ENCODE data around the gene SCG5.

DNA sequence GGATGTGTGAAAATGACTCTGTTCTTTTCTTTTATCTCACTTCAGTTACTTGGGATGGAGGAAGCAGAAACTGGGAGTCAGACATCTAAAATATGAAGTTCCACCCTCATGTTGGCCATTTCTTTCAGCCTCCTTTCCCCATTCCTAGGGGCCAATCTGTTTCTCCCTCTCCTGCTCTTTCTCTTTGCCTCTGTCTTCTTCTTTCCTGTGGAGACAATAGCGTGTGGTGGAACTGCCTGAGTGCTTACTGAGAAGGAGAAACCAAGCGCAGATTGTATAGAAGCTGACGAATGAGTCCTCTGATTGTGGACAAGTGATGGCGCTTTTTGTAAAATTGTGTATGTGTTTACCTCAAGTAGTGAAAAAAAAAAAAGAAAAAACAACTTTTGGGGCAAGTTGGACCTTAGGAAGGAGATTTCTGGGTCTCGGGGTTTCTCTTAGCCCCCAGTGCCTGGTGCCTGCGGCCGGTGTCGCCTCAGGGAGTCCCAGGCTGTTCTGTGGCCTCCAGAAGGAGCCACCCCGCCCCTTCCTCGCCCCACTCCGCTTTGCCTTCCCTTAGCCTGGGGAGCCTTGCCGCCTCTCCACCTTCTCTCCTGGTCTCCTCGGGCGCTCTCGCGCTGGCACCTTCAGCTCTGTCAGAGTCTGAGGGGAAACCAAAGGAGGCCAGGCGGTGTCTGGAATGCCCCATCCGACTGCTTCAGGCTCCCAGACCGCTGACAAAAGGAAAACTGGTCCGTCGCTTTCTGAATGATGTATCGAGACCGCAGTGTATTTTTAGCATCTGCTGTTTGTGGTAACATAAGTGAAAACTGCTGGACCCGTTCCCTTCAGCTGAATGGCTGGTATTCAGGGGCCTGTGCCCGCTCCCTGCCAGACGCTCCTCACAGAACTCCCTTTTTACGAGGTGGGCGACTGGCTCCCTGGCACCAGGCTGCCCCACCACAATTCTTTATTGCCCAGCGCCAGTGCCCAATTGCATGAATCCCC lies 30.1 kb downstream of the SCG5 start:
- TF ChIP-seq EZH2phosphoT487 (IDR thresholded peaks at IDR 0.05; ENCODE audit: low read length) = no peak
- TF ChIP-seq, protein P1, sequence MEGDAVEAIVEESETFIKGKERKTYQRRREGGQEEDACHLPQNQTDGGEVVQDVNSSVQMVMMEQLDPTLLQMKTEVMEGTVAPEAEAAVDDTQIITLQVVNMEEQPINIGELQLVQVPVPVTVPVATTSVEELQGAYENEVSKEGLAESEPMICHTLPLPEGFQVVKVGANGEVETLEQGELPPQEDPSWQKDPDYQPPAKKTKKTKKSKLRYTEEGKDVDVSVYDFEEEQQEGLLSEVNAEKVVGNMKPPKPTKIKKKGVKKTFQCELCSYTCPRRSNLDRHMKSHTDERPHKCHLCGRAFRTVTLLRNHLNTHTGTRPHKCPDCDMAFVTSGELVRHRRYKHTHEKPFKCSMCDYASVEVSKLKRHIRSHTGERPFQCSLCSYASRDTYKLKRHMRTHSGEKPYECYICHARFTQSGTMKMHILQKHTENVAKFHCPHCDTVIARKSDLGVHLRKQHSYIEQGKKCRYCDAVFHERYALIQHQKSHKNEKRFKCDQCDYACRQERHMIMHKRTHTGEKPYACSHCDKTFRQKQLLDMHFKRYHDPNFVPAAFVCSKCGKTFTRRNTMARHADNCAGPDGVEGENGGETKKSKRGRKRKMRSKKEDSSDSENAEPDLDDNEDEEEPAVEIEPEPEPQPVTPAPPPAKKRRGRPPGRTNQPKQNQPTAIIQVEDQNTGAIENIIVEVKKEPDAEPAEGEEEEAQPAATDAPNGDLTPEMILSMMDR (IDR thresholded peaks at IDR 0.05; ENCODE audit: low read length) = no peak
